H9 (cell line): ENCODE data around the gene PARD6B. TPM values are rescaled to one million over a fixed set of nuclear protein-coding genes. Genes with fewer than 3 reads are reported as not detected.

Source experiments
- DNase-seq: peaks from one replicate; pipeline ENCODE4 v3.0.0-alpha.2; 2017
- H2AFZ ChIP-seq: one replicate; pipeline ENCODE4 v1.6.1; 2013; ENCODE audit warnings: mild to moderate bottlenecking, low read length, control low read depth, moderate library complexity
- H2AK5ac ChIP-seq: 2 replicates; pipeline ENCODE4 v1.6.1; 2013; ENCODE audit warnings: low read length, control low read depth, mixed read lengths; ENCODE audit not compliant: insufficient read length
- H2BK120ac ChIP-seq: one replicate; pipeline ENCODE4 v1.6.1; 2013; ENCODE audit warnings: low read depth, mild to moderate bottlenecking, low read length, control low read depth, inconsistent platforms; ENCODE audit not compliant: poor library complexity, severe bottlenecking
- H2BK12ac ChIP-seq: 2 replicates; pipeline ENCODE4 v1.6.1; 2013; ENCODE audit warnings: low read length, control low read depth, mixed read lengths, low read depth; ENCODE audit not compliant: insufficient read length
- H2BK15ac ChIP-seq: 2 replicates; pipeline ENCODE4 v1.6.1; 2013; ENCODE audit warnings: low read depth, low read length, control low read depth
- H2BK20ac ChIP-seq: one replicate; pipeline ENCODE4 v1.6.1; 2013; ENCODE audit warnings: low read depth, mild to moderate bottlenecking, low read length, control low read depth, inconsistent platforms; ENCODE audit not compliant: poor library complexity, severe bottlenecking
- H2BK5ac ChIP-seq: 2 replicates; pipeline ENCODE4 v1.6.1; 2013; ENCODE audit warnings: low read length, control low read depth, mixed read lengths; ENCODE audit not compliant: insufficient read length
- H3K14ac ChIP-seq: 2 replicates; pipeline ENCODE4 v1.6.1; 2013; ENCODE audit warnings: low read length, control low read depth; ENCODE audit not compliant: insufficient read depth
- H3K18ac ChIP-seq: 2 replicates; pipeline ENCODE4 v1.6.1; 2013; ENCODE audit warnings: low read depth, mild to moderate bottlenecking, mixed read lengths, low read length, control low read depth; ENCODE audit not compliant: insufficient read length
- H3K23ac ChIP-seq: 2 replicates; pipeline ENCODE4 v1.6.1; 2013; ENCODE audit warnings: low read length, control low read depth, mixed read lengths, low read depth; ENCODE audit not compliant: insufficient read length
- H3K23me2 ChIP-seq: 2 replicates; pipeline ENCODE4 v1.6.1; 2013; ENCODE audit warnings: low read depth, mild to moderate bottlenecking, mixed read lengths, low read length, control low read depth; ENCODE audit not compliant: insufficient read length, poor library complexity, severe bottlenecking
- H3K27ac ChIP-seq: 2 replicates; pipeline ENCODE4 v1.5.1; 2013; ENCODE audit warnings: low read length, control low read depth, mixed read lengths, low read depth; ENCODE audit not compliant: insufficient read length
- H3K27me3 ChIP-seq: 2 replicates; pipeline ENCODE4 v1.6.1; 2013; ENCODE audit warnings: low read length, control low read depth, inconsistent platforms; ENCODE audit not compliant: insufficient read depth
- H3K4ac ChIP-seq: 2 replicates; pipeline ENCODE4 v1.6.1; 2013; ENCODE audit warnings: low read depth, mild to moderate bottlenecking, control low read depth, inconsistent platforms, low read length, moderate library complexity
- H3K4me1 ChIP-seq: 2 replicates; pipeline ENCODE4 v1.6.1; 2013; ENCODE audit warnings: low read length, control low read depth, inconsistent platforms; ENCODE audit not compliant: insufficient read depth
- H3K4me2 ChIP-seq: 2 replicates; pipeline ENCODE4 v1.6.1; 2013; ENCODE audit warnings: low read length, control low read depth, mixed read lengths; ENCODE audit not compliant: insufficient read length, insufficient read depth
- H3K56ac ChIP-seq: 2 replicates; pipeline ENCODE4 v1.6.1; 2013; ENCODE audit warnings: low read depth, mild to moderate bottlenecking, mixed read lengths, low read length, control low read depth; ENCODE audit not compliant: insufficient read length
- H3K79me1 ChIP-seq: 2 replicates; pipeline ENCODE4 v1.6.1; 2013; ENCODE audit warnings: low read depth, mild to moderate bottlenecking, moderate library complexity, low read length, control low read depth, inconsistent platforms; ENCODE audit not compliant: insufficient read depth, poor library complexity, severe bottlenecking
- H3K79me2 ChIP-seq: 2 replicates; pipeline ENCODE4 v1.6.1; 2013; ENCODE audit warnings: low read length, control low read depth, inconsistent platforms; ENCODE audit not compliant: insufficient read depth
- H3K9ac ChIP-seq: 2 replicates; pipeline ENCODE4 v1.6.1; 2013; ENCODE audit warnings: low read length, control low read depth, mixed read lengths; ENCODE audit not compliant: insufficient read length; ENCODE audit errors: extremely low read depth
- H3K9me3 ChIP-seq: one replicate; pipeline ENCODE4 v1.6.1; 2013; ENCODE audit warnings: low read depth, low read length, inconsistent platforms; ENCODE audit not compliant: control insufficient read depth
- H3T11ph ChIP-seq: one replicate; pipeline ENCODE4 v1.6.1; 2013; ENCODE audit warnings: mild to moderate bottlenecking, low read length, control low read depth, inconsistent platforms
- H4K20me1 ChIP-seq: one replicate; pipeline ENCODE4 v1.6.1; 2013; ENCODE audit not compliant: control insufficient read depth, insufficient read length, insufficient read depth
- H4K5ac ChIP-seq: 2 replicates; pipeline ENCODE4 v1.6.1; 2013; ENCODE audit warnings: low read depth, mild to moderate bottlenecking, mixed read lengths, low read length, control low read depth; ENCODE audit not compliant: insufficient read length
- H4K8ac ChIP-seq: replicated peaks from 2 replicates; pipeline ENCODE4 v1.6.1; 2013; ENCODE audit warnings: low read length, control low read depth, mixed read lengths, low read depth; ENCODE audit not compliant: insufficient read length
- H4K91ac ChIP-seq: 2 replicates; pipeline ENCODE4 v1.6.1; 2013; ENCODE audit warnings: low read depth, mild to moderate bottlenecking, moderate library complexity, mixed read lengths, low read length, control low read depth; ENCODE audit not compliant: insufficient read length
- H3K27ac Mint-ChIP-seq, 3 experiments: 2 replicates in 2 of 3; 3 replicates in 1 of 3; pipeline ENCODE4 v1.8.0; 2020 to 2021; ENCODE audit warnings: mixed read lengths in 3 of 3, mild to moderate bottlenecking in 1 of 3, moderate library complexity in 1 of 3
- H3K27me3 Mint-ChIP-seq: 2 replicates; pipeline ENCODE4 v1.8.0; 2021; ENCODE audit warnings: low read depth, mild to moderate bottlenecking, moderate library complexity, mixed read lengths
- H3K36me3 Mint-ChIP-seq, 3 experiments: 2 replicates in 2 of 3; 3 replicates in 1 of 3; pipeline ENCODE4 v1.8.0; 2020 to 2021; ENCODE audit warnings: low read depth in 3 of 3, mixed read lengths in 3 of 3; ENCODE audit not compliant: insufficient read depth in 1 of 3
- H3K4me1 Mint-ChIP-seq, 2 experiments: 2 replicates each; pipeline ENCODE4 v1.8.0; 2020; ENCODE audit warnings: mixed read lengths in 2 of 2
- H3K4me3 Mint-ChIP-seq, 2 experiments: 2 replicates in 1 of 2; 3 replicates in 1 of 2; pipeline ENCODE4 v1.8.0; 2020 to 2021; ENCODE audit warnings: mild to moderate bottlenecking in 2 of 2, mixed read lengths in 2 of 2, moderate library complexity in 1 of 2
- H3K9me3 Mint-ChIP-seq, 2 experiments: 2 replicates in 1 of 2; 3 replicates in 1 of 2; pipeline ENCODE4 v1.8.0; 2020; ENCODE audit warnings: mild to moderate bottlenecking in 2 of 2, mixed read lengths in 2 of 2, moderate library complexity in 1 of 2
- CTCF ChIP-seq: fragments of 200-600 bp; sonication (generic); conservative IDR thresholded peaks from 3 replicates; pipeline ENCODE4 v1.8.0; 2021; ENCODE audit warnings: antibody characterized with exemption, mild to moderate bottlenecking
- WGBS: extraction: QIAGEN DNeasy Blood & Tissue Kit; methylation state at CpG from one replicate; pipeline ENCODE4 v1.1.7; 2013; ENCODE audit warnings: missing lambda C conversion rate, low lambda C conversion rate, mixed read lengths; ENCODE audit not compliant: insufficient read length; ENCODE audit errors: extremely low coverage; 5-methylcytosine and 5-hydroxymethylcytosine counted together
- total RNA-seq: library from RNA; stranded (reverse); gene quantifications from 2 replicates; pipeline ENCODE4 v1.2.1, GENCODE V29; 2021

Gene PARD6B
- total RNA-seq, 1 experiment from 2014 or later, result 27.4 TPM

- no peak overlapping the region for H2BK5ac ChIP-seq
- H2BK20ac ChIP-seq, result no peak overlapping the region
- peaks cover 7 to 12% of the 10 kb centered on the region in 2 experiments; a peak in 4 of 5 replicates for H3K9me3 Mint-ChIP-seq
- H4K20me1 ChIP-seq, result no peaks in the 10 kb centered on the region
- H4K91ac ChIP-seq, result no peak overlapping the region
- no peaks in the 10 kb centered on the region for H3K79me1 ChIP-seq
- no peaks in the 10 kb centered on the region for H3K79me2 ChIP-seq
- H3K4me1 ChIP-seq, result no peaks in the 10 kb centered on the region
- peaks cover 8 to 25% of the 10 kb centered on the region in 2 experiments for H3K4me1 Mint-ChIP-seq
- TF ChIP-seq CTCF, result no peak
- H3K36me3 Mint-ChIP-seq, result peaks cover 0 to 14% (median 4%) of the 10 kb centered on the region in 3 experiments; a peak in 4 of 7 replicates
- H3K27ac ChIP-seq, result no peak overlapping the region
- no peak overlapping the region for H4K8ac ChIP-seq
- H3K4me2 ChIP-seq, result no peak overlapping the region
- no peak overlapping the region for H2BK12ac ChIP-seq
- no peaks in the 10 kb centered on the region for H3K9me3 ChIP-seq
- no peak overlapping the region for H3K18ac ChIP-seq
- H2AK5ac ChIP-seq, result no peak overlapping the region
- no peak overlapping the region for H3K14ac ChIP-seq
- DNase-seq, result no peak
- no peak overlapping the region for H3T11ph ChIP-seq
- no peak overlapping the region for H3K4me3 Mint-ChIP-seq
- no peak overlapping the region for H2AFZ ChIP-seq
- H3K4ac ChIP-seq, result no peak overlapping the region
- no peak overlapping the region for H3K9ac ChIP-seq
- H3K23me2 ChIP-seq, result no peaks in the 10 kb centered on the region
- no peak overlapping the region for H3K27ac Mint-ChIP-seq
- no peak overlapping the region for H2BK15ac ChIP-seq
- no peaks in the 10 kb centered on the region for H3K27me3 ChIP-seq
- no peak overlapping the region for H2BK120ac ChIP-seq
- H4K5ac ChIP-seq, result no peak overlapping the region
- no CpG with 5 or more reads among the region's 2 CpGs for WGBS
- no peak overlapping the region for H3K56ac ChIP-seq
- H3K23ac ChIP-seq, result no peak overlapping the region
- H3K27me3 Mint-ChIP-seq, result peaks cover 3% of the 10 kb centered on the region; the same call in 1 of the 2 replicates
These were observed 55.8 kb downstream of the PARD6B start for GRCh38 chr20:50787181-50787580.
